Activated CD8-positive, alpha-beta memory T cell treated with anti-CD3 and anti-CD28 coated beads, Interleukin-2, amount 50 U/mL, for 4 hours (primary cell): ENCODE results near the gene RNASE9.
"Not testable (repeated sequence)": the region's sequence is repeated elsewhere in the genome, so short reads cannot be mapped to it uniquely, and the experiment has no call there.

ENCODE experiments used
- DNase-seq: peaks from one replicate; pipeline ENCODE4 v3.0.0-alpha.2; 2020

RNASE9 gene

DNA sequence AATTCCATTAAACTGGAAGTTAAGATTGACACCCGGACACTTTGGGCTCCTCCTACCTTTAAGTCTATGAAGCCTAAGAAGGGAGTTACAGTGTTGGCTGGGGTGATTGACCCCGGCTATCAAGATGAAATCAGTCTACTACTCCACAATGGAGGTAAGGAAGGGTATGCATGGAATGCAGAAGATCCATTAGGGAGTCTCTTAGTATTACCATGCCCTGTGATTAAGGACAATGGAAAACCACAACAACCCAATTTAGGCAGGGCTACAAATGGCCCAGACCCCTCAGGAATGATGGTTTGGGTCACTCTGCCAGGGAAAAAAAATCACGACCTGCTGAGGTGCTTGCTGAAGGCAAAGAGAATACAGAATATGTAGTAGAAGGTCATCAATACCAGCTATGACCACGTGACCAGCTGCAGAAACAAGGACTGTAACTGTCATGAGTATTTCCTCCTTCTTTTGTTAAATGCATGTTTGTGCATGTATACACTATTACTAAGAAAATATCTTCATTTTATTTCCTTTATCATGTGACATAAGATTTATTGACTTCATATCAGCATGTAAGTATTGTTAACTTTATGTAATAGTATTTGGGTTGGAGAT lies 11.6 kb upstream of the RNASE9 start:
- DNase-seq, result not testable (repeated sequence)

DNA sequence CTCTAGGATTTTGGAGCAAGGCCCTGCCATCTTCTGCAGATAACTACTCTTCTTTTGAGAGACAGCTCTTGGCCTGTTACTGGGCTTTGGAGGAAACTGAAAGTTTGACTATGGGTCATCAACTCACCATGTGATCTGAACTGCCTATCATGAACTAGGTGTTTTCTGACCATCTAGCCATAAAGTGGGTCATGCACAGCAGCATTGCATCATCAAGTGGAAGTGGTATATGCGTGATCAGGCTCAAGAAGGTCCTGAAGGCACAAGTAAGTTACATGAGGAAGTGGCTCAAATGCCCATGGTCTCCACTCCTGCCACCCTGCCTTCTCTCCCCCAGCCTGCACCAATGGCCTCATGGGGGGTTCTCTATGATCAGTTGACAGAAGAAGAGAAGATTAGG lies 9.9 kb upstream of the RNASE9 start:
- DNase-seq, result not testable (repeated sequence)

GRCh38 chr14:20569865-20570264 lies 9.0 kb upstream of the RNASE9 start:
- not testable (repeated sequence) for DNase-seq

DNA sequence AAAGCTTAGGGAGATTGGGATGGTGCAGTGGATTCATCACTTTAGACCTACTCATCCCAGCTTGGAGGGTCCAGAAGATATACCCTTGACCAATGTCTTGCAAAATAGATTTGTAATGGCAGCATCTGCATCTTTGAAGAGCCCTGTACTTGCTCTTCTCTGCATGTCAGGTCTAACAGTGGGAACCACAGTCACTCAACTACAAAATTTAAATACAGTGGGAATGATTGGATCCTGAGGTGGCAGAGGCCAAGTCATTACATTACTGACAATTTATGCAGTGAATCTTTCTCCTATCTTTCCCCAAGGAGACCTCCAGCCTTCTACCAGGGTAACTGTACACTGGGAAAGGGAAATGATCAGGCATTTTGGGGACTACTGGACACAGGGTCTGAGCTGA lies 8.2 kb upstream of the RNASE9 start:
- no peak for DNase-seq

DNA sequence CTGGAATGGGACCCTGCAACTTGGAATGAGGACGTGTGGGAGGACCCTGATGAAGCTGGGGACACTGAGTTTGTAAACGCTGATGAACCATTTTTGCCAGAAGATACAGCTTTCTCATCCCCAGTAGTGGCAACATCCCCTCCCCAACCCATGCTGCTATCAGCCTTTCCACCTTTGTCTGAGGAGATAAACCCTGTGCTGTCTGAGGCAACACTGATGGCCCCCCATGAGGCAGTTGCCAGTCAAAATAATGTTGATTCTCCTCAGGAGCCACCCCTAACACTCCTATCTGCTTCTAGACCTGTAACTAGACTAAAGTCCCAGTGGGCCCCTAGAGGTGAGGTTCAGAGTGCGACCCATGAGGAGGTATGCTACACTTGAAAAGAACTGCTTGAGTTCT lies 7.5 kb upstream of the RNASE9 start:
- no peak for DNase-seq

DNA sequence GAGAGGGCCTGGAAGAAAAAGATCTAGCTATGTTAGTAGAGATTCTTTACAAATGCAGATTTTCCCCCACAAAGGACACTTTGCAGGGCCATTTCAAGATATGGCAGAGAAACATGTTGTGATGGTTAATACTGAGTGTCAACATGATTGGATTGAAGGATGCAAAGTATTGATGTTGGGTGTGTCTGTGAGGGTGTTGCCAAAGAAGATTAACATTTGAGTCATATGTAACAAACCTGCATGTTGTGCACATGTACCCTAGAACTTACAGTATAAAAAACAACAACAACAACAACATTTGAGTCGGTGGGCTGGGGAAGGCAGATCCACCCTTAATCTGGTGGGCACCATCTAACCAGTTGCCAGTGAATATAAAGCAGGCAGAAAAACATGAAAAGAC lies 6.4 kb upstream of the RNASE9 start:
- not testable (repeated sequence) for DNase-seq

DNA sequence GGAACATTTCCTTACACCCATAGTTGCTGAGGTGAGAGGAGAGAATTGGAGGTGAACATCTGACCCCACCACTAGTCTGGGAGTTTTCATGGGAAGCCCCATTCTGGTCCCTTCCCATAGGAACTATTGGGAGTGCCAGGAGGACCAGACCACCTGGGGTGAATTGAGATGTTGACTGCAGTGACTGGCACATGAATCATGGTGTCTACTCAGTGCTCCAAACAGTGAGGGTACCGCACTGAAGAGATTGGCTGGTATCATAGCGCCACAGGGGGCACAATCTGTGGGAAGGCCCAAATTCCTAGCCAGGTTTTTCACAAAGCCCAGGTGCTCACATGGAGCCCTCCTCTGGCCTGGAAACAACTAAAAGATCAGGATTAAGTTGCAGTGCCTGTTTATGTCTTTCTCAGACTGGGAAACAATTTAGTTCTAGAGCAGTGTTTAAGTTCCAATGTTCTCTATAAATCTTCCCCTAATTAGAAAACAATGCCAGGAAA lies 3.7 kb upstream of the RNASE9 start:
- DNase-seq, result no peak

- no peak for DNase-seq
Observed at GRCh38 chr14:20563971-20564370, 3.1 kb upstream of the RNASE9 start.

GRCh38 chr14:20559461-20559904 lies 1.4 kb downstream of the RNASE9 start:
- no peak for DNase-seq

DNA sequence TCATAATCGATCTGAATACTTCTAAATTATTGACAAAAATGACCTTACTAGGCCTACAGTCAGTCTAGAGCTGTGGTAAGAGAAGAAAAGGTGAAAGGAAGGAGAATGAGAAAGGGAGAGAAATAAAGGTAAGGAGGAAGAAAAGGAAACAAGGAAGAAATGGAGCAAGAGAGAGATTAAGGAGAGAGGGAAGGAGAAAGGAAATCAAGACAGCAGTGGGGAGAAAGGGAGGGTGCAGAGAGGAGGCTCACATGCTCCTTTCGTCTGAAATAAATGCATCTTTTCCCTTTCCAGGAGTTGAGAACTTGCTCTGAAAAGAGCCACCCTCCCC lies 3.7 kb downstream of the RNASE9 start:
- no peak for DNase-seq

DNA sequence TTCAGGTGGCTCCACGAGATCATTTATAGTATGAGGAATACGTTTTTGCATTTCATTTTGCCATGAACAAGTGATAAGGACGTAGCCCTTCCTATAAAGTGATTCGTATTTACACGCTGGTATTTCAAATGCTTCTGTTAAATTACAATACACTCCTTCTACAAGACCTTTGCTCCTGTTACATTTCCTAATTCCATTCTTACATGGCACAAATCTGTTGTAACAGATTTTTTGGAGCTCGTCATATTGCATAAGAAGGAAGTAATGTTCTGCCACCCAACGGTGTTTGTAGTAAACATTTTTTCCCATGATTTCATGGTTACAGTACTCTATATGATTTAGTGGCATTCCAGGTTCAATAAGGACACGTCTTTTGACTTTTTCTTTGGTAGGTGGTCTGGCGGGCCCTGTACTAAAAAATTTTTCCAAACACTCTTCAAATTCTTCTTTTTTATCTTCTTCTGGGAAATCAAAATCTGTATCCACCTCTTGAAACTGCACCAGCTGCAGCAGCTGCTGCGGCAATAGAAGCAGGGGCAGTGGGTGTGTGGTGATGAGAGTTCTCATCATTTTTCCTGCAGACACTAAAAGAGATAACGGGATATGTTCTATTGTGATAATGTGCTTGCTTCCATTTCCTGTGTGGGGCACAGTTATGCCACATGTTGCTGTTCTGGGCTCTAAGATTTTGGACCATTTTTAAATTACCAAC lies 4.2 kb downstream of the RNASE9 start:
- DNase-seq, result no peak

- no peak for DNase-seq
Observed at GRCh38 chr14:20555845-20556244, 5.0 kb downstream of the RNASE9 start.

DNA sequence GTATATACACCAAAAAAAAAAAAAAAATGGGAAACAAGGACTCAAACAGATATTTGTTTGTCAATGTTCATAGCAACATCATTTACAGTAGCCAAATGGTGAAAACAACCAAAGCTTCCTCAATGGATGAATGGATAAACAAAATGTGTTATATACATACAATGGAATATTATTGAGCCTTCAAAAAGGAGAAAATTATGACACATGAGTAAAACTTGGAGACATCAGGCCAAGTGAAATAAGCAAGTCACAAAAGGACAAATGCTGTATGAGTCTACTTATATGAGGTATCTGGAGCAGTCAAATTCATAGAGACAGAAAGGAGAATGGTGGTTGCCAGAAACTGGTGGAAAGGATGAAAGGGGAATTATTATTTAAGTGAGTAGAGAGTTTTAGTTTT lies 7.8 kb downstream of the RNASE9 start:
- DNase-seq, result no peak

DNA sequence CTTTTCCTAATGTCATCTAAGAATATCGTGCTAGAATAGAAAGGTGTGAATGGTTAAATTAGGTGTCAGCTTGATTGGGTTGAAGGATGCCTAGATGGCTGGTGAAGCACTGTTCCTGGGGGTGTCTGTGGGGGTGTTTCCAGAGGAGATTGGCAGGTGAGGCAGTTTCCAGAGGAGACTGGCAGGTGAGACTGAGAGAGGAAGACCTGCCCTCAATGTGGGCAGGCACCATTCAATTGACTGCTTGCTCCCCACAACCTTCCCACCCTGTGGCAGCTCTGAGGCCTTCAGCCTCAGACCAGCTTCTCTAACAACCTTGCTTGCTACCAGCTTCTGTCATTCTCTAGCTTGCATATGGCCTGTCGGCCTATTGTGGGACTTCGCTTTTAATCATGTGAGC lies 9.2 kb downstream of the RNASE9 start:
- no peak for DNase-seq

- no peak for DNase-seq
Observed at GRCh38 chr14:20550926-20551325, 9.9 kb downstream of the RNASE9 start.

DNA sequence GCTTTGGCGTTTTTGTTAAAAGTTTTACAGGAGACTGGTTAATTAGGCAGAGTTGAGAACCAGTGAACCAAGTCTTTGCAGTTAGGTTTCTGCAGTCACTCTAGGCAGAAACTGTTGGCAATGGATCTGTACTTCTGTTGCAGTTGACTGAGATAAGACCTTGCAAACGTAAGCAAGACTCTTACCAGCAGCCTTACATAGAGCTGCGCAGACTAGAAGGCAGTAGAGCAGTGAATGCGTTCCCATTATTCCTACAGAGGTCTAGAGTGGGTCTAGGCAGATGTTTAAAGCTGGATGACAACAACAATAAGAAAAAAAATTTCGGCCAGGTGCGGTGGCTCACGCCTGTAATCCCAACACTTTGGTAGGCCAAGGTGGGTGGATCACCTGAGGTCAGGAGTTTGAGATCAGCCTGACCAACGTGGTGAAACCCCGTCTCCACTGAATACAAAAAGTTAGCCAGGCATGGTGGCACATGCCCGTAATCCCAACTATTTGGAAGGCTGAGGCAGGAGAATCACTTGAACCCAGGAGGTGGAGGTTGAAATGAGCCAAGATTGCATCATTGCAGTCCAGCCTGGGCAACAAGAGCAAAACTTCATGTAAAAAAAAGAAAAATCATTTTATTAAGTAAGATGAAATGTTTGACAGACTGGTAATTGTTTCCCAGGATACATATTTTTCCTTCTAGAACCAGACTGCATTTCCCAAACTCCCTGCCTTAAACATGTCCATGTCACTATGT lies 12.3 kb downstream of the RNASE9 start:
- DNase-seq, result no peak

GRCh38 chr14:20546877-20547276 lies 14.0 kb downstream of the RNASE9 start:
- DNase-seq, result no peak

DNA sequence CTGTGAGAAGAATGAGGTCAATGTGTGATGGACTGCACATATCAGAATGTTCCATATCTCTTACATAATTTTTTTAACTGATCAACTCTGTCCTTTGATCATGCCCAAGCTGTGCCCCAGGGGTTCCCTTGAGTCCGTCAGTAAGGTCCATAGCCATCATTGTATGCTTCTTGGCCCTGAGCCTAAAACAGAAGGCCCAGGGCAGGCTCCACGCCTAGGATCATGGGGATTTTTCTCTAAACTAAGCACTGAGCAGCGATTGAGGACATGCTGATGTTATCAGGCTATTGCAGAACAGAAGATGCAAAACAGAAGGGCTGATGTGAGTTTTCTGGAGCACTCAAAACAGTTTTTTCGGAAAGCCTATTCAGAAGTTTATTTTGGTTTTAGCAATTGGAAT lies 20.9 kb downstream of the RNASE9 start:
- no peak for DNase-seq

GRCh38 chr14:20530771-20531571 lies 29.9 kb downstream of the RNASE9 start:
- peak; percentile 73 for DNase-seq

DNA sequence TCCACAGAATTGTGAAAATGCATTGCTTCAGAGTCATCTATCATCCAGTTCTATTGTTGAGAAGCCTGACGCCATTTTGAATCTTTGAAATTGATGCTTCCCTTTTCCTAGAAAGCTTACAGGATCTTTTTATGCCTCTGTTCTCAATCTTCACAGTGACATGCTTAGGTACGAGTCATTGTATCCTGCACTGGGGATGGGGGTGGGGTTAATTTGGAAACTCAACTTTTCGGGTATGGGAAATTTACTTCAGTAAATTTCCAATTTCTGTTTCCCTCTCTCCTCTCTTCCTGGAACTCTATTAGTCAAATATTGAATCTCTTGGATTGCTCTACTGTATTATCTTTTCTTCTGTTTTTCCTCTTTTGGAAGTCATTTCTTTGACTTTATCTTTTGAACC lies 31.0 kb downstream of the RNASE9 start:
- no peak for DNase-seq

- DNase-seq, result no peak
Observed at GRCh38 chr14:20524027-20524426, 36.8 kb downstream of the RNASE9 start.

DNA sequence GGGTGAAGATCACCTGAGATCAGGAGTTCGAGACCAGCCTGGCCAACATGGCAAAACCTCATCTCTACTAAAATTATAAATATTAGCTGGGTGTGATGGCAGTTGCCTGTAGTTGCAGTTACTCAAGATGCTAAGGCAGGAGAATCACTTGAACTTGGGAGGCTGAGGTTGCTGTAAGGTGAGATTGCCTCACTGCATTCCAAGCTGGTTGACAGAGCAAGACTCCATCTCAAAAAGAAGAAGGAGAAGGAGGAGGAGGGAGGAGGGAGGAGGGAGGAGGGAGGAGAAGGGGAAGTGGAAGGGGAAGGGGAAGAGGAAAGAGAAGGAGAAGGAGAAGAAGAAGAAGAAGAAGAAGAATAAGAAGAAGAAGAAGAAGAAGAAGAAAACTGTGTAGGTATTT lies 38.5 kb downstream of the RNASE9 start:
- DNase-seq, result no peak

DNA sequence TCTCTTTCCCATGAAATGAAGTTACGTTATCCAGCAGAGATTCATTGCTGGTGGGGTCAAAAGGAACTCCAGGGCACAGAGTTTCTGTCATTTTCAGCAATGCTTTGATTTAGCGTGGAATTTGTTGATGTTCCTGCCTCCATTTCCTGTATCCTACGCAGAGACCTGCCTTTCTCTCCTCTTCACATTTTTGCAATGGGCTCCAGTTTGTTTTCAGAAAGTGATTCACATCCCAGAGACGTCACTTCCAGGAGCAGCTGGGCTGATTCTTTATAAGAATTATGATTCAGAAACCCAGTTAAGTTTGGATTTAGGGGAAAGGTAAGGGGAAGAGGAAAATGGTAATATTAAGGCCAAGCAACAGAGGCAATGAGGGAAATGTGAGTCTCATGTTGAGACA lies 43.9 kb downstream of the RNASE9 start:
- DNase-seq, result no peak
